BJ (cell line): ENCODE measurements around the gene CD3E. TPM values are rescaled to one million over a fixed set of nuclear protein-coding genes. Genes with fewer than 3 reads are reported as not detected.

Source experiments
- CTCF ChIA-PET: fragments of 350-600 bp; formaldehyde crosslinking; extraction: SDS; loops from one replicate; lab custom pipeline; 2021; ENCODE audit warnings: antibody characterized with exemption, inconsistent platforms; lab: Yijun Ruan, JAX
- POLR2A ChIA-PET: fragments of 300-600 bp; sonication (Branson Sonifier 250); formaldehyde crosslinking; extraction: SDS; loops from one replicate; lab custom pipeline; 2021; ENCODE audit warnings: antibody characterized with exemption; lab: Charles Lee
- DNase-seq: peaks from one replicate; pipeline ENCODE4 v3.0.0-alpha.2; 2011; ENCODE audit warnings: low read depth
- H3K27me3 ChIP-seq: 2 replicates; pipeline ENCODE4 v1.6.0; 2011; ENCODE audit warnings: low read length; ENCODE audit not compliant: control insufficient read depth, insufficient read depth
- H3K36me3 ChIP-seq: 2 replicates; pipeline ENCODE4 v1.5.1; 2011; ENCODE audit warnings: low read length; ENCODE audit not compliant: control insufficient read depth, insufficient read depth
- H3K4me3 ChIP-seq: 2 replicates; pipeline ENCODE4 v1.5.1; 2011; ENCODE audit warnings: low read depth, mild to moderate bottlenecking, control low read depth, low read length
- polyA plus RNA-seq: library from polyadenylated mRNA; depleted of rRNA; stranded (reverse); fragments of >200 nt; gene quantifications from 2 replicates; pipeline ENCODE4 v1.2.3, GENCODE V29; 2011
- TF ChIP-seq, protein P1 (sequence below): IDR thresholded peaks from 2 replicates; pipeline ENCODE4 v1.5.1; 2011; ENCODE audit warnings: low read depth, mild to moderate bottlenecking, control low read depth, inconsistent platforms, low read length, moderate library complexity; ENCODE audit not compliant: insufficient read depth

CD3E gene
- polyA plus RNA-seq, 1 experiment, result not detected

DNA sequence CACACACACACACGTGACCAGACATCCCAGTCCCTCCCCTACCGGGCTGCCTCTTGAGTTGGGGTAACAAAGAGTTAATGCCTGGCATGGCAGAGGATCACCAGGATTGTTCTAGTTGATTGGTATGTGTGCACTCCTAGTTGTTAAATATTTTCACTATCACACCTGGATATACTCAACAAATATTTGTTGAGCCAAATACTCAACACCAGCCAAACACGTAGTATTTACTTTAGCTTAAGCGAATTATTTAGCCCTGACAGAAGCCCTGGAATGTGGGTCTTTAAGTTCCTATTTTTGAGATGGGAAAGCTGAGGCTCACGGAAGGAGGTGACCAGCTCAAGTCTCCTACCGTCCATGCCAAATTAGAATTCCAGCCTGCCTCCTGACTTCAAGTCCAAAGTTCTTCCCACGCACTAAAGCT lies 10.5 kb downstream of the CD3E start:
- Histone ChIP-seq H3K27me3 (peaks cover 13% of the 10 kb centered on the region), H3K36me3 (no peaks in the 10 kb centered on the region), H3K4me3 (no peak overlapping the region)
- no peak for DNase-seq
- TF ChIP-seq, protein P1, sequence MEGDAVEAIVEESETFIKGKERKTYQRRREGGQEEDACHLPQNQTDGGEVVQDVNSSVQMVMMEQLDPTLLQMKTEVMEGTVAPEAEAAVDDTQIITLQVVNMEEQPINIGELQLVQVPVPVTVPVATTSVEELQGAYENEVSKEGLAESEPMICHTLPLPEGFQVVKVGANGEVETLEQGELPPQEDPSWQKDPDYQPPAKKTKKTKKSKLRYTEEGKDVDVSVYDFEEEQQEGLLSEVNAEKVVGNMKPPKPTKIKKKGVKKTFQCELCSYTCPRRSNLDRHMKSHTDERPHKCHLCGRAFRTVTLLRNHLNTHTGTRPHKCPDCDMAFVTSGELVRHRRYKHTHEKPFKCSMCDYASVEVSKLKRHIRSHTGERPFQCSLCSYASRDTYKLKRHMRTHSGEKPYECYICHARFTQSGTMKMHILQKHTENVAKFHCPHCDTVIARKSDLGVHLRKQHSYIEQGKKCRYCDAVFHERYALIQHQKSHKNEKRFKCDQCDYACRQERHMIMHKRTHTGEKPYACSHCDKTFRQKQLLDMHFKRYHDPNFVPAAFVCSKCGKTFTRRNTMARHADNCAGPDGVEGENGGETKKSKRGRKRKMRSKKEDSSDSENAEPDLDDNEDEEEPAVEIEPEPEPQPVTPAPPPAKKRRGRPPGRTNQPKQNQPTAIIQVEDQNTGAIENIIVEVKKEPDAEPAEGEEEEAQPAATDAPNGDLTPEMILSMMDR, result no peak
- ChIA-PET POLR2A (no interaction called here), CTCF (interaction anchor here (1.3 kb wide), 1 partner anchor 116 kb away, joined by 4 read pairs; no protein-coding TSS in a partner anchor)

DNA sequence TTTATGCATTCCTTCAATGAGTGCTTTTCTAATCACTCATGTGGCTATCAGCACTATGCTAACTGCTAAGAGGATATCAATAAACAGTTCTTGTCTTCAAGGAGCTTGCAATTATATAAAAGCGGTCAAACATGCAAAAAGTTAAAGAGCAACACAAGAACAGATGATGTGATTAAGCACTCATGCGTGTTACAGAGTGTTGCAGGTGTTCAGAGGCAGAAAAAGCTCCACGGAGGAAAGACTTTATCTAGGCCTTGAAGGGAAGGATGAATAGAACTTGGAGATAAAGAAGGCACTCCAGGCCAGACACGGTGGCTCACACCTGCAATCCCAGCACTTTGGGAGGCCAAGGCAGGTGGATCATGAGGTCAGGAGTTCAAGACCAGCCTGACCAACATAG lies 13.6 kb downstream of the CD3E start:
- H3K4me3 ChIP-seq, result no peak overlapping the region
- no peak for DNase-seq
- H3K36me3 ChIP-seq, result no peaks in the 10 kb centered on the region
- POLR2A ChIA-PET, result no interaction called here
- TF ChIP-seq, protein P1, result no peak
- CTCF ChIA-PET, result no interaction called here
- peaks cover 10% of the 10 kb centered on the region for H3K27me3 ChIP-seq

DNA sequence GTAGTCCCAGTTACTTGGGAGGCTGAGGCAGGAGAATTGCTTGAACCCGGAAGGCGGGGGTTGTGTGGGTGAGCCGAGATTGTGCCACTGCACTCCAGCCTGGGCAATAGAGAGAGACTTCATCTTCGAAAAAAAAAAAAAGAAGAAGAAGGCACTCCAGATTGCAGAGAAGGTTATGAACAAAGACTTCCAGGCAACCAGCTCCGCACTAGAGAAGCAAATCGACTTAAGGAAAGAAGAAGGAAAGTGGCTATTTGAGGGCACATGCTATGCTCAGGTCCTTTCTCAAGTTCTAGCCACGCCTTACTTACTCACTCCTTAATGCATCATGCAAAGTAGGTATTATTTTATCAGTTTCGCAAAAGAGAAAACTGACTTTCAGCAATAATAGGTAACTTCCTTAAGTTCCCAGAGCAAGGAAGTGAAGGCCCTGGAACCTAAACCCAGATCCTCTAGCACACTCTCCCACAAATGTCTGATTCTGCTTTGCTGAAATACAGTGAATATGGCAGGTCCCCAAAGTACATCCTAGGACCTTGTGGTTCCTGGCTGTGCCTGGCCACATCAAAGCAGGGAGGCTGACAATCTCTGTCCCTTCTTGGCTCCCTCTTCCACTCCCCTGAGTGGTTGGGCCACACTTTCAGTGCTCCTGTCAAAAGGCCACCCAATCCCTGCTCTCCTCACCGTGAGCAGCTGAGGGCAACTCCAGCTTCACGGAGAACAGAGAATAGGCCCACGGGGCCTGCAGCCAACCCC lies 14.2 kb downstream of the CD3E start:
- TF ChIP-seq, protein P1, result no peak
- CTCF ChIA-PET, result no interaction called here

DNA sequence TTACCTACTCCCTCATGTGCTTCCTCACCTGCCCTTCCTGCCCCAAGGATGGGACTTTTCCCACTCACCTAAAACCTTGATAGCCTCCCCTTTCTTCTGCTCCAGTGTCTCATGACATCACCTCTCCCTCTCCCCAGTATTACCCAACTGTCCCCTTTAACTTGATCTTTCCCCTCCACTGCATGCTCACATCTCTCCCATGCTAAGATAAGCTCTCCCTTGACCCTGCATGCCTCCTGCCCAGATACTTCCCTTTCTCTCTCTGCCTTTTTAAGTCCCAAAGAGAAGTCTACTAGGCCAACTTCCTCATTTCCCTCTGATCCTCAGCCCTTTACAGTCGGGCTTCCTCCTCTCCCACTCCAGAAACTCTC lies 14.8 kb downstream of the CD3E start:
- Histone ChIP-seq H3K36me3 (no peaks in the 10 kb centered on the region), H3K27me3 (peaks cover 7% of the 10 kb centered on the region), H3K4me3 (no peak overlapping the region)
- no peak for DNase-seq
- CTCF ChIA-PET, result no interaction called here
- TF ChIP-seq, protein P1, result no peak
- POLR2A ChIA-PET, result no interaction called here

More for the DNA sequence above, 14.2 kb downstream of the CD3E start:
- H3K27me3 ChIP-seq, result peaks cover 8% of the 10 kb centered on the region
- POLR2A ChIA-PET, result no interaction called here
- H3K36me3 ChIP-seq, result no peaks in the 10 kb centered on the region
- H3K4me3 ChIP-seq, result no peak overlapping the region
- no peak for DNase-seq

DNA sequence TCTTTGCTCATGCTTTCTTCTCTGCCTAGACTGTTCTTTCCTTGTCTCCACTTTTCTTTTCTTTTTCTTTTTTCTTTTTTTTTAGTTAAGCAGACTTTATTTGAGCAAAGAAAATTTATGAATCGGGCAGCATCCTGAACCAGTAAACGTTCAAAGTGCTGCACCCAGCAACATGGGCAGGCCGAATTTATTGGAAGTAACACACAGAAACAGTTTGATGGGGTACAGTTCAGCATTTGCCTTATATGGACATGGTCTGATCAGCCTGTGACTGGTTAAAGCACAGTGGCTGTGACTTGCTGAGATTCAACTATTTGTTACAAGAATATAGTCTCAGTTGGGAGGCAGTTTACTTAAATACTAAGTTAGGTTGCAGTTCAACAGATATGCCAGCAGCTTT lies 16.0 kb downstream of the CD3E start:
- H3K27me3 ChIP-seq, result peaks cover 4% of the 10 kb centered on the region
- ChIA-PET CTCF (no interaction called here), POLR2A (no interaction called here)
- no peak for DNase-seq
- TF ChIP-seq, protein P1, result no peak
- no peak overlapping the region for H3K4me3 ChIP-seq
- no peaks in the 10 kb centered on the region for H3K36me3 ChIP-seq
